ENCODE measurements around the gene GPANK1.
"Not testable (repeated sequence)": the region's sequence is repeated elsewhere in the genome, so short reads cannot be mapped to it uniquely, and the experiment has no call there.

Gene GPANK1

DNA sequence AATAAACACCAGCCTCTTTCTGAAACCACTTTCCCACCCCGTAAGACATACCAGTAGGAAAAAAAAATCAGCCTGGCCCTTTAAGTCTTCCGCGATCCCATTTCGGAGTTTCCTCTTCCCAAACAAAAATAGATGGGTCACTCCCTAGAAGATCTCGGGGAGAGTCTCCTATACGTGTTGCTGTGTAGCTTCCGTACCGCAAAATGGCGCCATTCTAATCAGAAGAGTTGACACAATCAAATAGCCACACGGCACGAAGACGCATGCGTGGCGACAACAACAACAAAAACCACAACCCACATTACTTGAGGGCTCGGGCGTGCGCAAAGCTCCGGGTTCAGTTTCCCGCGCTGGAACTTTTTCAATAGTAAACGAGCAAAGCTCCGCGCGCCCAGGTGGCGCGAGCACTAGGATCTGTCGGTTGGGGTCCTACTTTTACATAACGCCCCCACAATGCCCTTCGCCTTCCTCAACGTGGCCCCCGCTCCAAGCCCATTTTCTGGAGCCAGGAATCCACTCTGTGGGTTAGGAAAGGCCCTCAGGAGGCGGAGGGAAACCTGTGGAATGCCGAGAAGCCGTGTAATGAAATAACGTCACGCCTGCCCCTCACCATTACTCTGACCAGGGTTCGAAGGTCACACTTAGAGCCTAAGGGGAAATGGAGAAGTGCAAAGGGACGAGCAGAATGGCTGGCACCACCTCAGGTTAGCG lies at the start of gene GPANK1:
GPANK1 (minus strand) TSS at position 208 of the 711 bp plus-strand sequence. CDS start 519 bp downstream, outside the sequence.
- peak; percentile 77 for DNase-seq

DNA sequence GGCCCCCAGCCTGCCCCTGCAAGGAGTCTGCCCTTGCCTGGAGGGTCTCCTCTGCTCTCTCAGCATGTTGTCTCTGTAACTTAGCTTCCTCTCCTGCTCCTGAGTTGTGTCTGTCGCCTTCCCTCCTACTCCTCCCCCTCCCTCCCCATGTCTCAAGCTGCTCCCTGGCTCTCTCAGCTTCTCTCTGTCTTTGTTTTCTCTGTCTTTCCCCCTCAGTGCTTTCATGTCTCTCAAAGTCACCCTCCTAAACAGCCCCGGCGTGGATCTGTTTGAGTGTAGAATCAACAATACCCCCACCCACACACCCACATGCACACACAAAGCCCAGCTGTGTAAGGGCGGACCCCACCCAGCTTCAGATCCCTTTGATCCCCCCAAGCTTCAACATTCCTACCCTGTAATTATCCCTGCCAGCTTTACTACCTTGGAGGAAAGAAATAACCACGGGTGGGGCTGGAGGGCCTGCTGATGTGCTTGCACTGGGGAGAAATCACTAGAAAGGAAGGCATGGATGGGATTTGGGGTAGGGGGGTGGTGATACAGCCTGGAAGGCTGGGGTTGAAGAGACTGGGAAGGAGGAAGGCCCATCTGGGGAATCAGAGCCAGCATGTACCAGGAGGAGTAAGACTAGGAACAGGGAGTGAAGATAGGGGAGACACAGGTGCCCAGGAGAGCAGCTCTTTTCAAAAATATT lies 49.3 kb upstream of the GPANK1 start:
- no peak for DNase-seq

DNA sequence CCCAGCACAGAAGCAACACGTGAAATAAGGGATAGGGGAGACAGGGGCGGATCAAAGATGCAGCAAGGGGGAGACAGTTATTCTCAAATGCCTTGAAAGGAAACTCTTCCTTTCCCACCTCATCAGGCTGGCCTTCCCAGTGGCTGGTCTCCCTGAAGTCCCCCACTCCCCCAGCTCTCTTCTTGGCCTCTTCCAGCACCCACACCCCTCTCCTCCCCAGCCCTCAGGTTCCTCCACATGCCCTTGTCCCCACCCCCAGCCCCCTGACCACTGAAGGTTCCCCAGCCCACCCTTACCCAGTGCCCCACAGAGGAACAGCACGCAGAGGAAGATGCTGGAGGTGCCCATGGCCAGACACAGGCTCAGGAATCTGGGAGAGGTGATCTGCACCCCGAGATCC lies 48.7 kb upstream of the GPANK1 start:
- DNase-seq, result no peak

DNA sequence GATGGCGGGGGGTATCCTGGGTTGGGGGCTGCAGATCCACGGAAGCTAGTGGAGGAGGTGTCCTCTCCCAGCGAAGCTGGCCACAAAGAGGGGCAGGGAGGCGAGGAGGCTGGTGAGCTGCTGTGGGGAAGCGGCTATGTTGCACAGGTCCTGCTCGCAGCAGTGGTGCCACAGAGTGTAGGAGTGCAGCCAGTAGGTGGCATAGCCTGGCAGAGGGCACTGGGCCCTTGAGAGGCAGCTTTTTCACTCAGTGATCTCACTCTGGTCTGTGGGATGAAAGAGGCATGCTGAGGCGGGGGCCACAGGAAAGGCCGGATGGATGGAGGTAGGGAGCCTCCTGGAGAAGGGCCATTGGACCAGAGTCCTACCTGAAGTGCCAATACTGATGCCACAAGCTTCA lies 47.5 kb upstream of the GPANK1 start:
- no peak for DNase-seq

DNA sequence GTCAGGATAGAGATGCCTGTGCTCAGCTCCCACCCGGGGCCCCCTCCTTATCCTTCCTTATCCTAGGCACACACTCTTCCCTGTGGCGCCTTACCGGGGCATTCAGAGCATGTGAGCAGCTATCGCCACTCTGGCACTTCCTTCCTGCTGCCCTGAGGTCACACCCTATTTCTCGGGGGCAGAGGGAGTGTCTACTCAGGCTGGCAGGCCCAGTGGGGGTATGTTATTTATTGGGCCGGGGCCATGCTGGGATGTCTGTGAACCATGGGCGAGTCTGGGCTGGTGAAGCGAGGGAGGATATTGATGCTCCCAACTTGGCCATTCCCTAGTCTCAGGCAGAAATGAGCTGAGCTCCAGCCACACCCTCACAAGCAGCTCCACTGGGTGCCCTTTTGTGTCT lies 46.4 kb upstream of the GPANK1 start:
- no peak for DNase-seq

DNA sequence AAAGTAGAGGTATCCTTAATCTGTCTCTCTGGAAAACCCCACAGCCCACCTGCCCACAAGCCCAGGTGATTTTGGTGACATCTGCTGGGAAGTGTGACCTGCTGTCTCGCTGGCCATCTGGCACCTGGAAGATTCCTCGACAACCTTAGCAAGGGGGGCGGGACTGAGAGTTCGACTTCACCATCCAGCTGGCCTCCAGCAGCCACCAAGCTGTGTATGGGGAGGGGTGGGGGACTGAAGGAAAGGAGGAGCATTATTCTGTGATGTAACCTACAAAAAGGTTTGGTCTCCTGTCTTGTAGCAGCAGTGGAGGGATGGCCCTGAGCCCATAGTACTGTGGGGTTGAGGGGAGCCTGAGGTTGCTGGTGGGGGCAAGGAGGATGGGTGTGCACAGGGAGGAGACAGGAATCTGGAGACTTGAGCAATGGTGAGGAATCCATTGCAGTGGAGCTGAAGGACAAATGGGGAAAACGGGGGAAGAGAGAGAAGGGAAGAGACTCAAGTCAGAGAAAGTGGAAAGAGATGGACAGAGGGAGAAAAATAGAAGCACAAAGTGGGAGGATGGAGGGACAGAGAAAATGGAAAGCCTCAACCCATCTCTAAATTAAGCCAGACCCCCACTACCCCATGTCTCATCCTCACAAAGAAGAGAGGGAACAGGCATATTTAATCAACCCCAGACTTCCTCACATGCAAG lies 45.9 kb upstream of the GPANK1 start:
- DNase-seq, result no peak

DNA sequence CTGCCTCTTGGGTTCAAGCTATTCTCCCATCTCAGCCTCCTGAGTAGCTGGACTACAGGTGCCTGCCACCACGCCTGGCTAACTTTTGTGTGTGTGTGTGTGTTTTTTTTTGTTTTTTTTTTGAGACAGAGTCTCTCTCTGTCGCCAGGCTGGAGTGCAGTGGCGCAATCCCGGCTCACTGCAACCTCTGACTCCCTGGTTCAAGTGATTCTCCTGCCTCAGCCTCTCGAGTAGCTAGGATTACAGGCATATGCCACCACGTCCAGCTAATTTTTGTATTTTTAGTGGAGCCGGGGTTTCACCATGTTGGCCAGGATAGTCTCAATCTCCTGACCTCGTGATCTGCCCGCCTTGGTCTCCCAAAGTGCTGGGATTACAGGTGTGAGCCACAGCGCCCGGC lies 44.4 kb upstream of the GPANK1 start:
- DNase-seq, result not testable (repeated sequence)

DNA sequence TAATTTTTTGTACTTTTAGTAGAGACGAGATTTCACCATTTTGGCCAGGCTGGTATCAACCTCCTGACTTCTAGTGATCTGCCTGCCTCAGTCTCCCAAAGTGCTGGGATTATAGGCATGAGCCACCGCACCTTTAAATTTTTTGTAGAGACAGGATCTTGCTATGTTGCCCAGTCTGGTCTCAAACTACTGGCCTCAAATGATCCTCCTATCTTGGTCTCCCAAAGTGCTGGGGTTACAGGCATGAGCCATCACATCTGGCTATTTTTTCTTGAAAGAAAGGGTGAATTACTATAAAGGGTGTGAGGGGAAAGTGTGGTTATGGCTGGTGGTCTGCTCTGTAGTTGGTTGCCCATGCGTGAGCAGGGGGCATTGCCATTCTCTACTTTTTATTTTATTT lies 43.4 kb upstream of the GPANK1 start:
- DNase-seq, result no peak

DNA sequence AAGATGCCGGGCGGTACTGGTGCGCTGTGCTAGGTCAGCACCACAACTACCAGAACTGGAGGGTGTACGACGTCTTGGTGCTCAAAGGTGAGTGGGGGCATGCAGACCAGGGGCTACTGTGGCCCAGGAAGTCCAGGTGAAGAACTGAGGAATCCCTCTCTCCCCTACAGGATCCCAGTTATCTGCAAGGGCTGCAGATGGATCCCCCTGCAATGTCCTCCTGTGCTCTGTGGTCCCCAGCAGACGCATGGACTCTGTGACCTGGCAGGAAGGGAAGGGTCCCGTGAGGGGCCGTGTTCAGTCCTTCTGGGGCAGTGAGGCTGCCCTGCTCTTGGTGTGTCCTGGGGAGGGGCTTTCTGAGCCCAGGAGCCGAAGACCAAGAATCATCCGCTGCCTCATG lies 42.9 kb upstream of the GPANK1 start:
- DNase-seq, result no peak

DNA sequence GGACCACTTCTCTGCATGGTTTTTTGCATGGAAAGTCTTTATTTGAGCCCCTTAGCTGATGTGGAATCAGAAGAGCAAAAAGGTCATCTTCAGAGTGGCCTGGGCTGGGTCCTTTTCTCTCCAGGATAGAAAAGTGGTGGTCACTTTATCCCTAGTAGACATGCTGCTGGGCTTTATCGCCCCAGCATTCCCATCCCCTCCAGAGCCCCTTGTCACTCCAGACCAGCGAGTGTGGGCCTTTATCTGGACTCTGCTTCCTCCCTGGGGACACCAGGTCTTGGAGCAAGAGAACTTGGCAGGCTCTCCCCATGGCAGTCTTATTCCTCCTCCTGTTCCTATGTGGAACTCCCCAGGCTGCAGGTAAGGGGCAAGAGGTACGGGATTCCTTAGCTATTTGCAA lies 41.8 kb upstream of the GPANK1 start, which contains the start of gene LY6G6F:
LY6G6F (plus strand) TSS at position 268 of the 400 bp plus-strand sequence; CDS start at position 309, 41 bp downstream.
- no peak for DNase-seq

DNA sequence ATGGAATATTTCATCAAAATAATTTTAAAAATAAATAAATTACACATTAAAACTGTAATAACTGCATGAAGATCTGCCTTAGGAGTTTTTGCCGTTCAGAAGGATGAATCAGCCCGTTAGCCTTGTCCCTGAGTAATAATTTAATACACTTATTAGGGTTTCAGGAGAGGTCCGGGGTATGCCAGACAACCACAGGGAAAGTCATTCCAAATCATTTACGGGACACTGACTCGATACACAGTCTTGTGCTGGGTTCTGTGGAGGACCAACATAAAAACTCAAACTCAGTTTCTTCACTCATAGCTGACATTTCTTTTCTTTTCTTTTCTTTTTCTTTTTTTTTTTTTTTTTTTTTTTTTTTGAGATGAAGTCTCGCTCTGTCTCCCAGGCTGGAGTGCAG lies 41.1 kb upstream of the GPANK1 start:
- no peak for DNase-seq

DNA sequence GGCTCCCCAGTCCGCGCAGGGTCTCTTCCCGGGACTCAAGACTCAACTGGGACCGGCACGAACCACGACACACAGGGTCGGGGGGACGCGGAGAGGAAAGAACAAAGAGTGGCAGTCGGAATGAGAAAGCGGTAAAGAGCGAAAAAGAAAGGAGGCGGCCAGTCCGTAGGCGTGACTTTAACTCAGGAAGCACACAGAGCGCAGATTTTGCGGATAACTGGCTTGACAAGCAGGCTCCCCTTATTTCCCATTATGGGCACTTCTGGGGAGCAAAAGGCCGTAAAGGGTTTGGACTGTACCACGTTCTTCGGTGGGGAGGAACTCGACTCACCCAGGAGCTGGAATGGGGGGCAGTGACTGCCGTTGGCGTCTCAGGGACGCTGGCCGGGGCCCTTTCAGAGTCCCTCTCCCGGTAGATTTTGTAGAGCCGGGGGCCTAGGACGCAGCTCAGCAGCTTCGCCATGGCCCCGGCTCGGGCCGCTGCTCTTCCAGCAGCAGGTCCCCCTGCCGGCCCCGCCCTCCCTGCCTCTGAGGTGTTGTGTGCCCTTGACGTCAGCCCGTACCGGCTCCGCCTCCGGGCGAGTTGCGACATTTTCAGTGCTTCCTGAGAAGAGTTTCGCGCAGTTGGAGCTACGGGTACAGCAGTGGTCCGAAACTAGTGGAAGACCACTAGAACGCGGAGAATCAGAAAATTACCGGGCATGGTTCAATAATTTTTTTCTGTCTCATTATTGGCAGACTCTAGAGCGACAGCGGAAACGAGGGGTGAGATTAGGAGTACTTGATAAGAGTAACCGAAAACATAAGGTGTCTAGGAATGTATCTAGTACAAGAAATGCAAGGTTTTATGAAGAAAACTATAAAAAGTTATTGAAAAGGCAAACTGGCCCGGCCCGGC lies 38.3 kb upstream of the GPANK1 start, which contains the start of gene ABHD16A:
ABHD16A (minus strand) TSS at position 506 of the 898 bp plus-strand sequence; CDS start at position 463, 43 bp downstream.
- peak; percentile 88 for DNase-seq

DNA sequence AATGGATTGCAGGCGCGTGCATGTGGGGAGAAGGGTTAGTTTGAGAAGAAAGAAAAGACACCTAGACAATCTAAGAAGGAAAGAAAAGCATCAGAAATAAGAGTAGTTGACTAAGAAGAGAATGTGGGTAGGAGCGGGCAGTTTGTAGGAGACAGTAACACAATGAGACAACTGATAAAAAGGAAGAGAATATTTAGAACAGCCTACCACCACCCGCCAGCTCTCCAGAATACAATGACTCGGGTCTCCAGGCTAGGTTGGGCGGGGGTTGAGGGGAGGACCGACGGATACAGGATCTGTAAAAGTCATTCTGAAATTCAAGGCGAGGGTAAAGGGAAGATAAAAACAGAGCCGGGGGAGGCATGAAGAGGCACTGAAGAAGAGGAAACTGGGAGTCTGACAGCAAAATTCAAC lies 37.6 kb upstream of the GPANK1 start:
- DNase-seq, result no peak

DNA sequence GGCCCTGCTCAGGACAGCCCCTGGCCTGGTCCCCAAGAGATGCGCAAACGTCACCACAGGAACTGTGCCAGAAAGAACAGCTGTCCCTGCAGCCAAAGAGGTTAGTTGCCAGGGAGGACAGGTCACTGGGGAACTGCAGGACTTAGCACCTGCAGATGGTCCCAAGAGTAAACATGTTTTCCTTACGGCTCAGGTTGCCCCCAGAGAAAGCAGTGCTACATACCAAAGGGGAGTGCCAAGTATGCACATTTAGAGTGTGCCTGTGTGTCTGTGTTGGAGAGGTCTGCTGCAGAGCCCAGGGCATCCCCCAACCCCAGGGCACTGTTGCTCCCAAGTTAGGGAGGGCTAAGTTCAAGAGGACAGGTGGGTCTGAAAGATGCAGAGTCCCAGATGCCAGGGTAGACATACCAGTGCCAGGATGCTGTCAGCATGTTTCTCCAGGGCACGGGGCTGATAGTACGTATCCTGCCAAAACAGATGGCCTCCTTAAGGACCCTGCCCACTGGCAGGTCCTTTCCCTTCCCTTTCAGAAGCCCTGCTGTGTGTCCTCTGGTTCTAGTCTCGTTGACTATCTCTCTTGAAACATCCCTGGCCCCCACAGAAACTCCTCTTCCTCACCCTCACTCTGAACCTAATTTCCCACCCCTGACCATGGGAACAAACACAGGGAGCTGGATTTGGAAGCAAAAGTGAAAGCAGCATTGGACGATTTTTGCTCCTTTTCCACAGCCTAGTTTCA lies 37.0 kb upstream of the GPANK1 start:
- peak; percentile 12 for DNase-seq

DNA sequence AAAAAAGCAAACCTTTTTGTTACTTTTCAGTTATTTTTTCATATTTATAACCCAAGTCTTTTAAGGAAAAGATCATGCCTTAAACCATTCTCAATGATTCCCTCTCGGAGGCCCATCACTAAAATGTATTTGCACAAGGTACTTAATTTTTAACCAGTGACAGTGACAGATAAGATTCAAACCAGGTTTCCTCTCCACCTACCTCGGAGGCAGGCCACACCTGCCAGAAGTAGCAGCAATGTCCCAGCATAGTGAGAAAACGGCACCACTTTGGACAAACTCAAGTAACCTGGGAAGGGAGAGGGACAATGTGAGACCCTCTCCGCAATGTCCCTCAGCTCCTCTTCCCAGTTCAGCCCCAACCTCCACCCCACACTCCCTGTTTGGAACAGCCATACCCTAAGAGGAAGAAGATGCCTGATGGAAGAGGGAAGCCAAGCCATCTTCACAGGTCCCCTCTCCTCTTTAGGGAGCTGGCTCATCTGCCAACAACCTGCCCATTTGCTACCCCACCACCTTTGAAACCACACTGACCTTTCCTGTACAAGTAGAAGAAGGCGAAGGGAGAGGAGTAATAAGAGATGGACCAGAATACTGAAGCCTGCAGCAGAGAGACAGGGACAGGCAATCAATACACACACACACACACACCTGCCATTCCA lies 36.1 kb upstream of the GPANK1 start:
- DNase-seq, result no peak

DNA sequence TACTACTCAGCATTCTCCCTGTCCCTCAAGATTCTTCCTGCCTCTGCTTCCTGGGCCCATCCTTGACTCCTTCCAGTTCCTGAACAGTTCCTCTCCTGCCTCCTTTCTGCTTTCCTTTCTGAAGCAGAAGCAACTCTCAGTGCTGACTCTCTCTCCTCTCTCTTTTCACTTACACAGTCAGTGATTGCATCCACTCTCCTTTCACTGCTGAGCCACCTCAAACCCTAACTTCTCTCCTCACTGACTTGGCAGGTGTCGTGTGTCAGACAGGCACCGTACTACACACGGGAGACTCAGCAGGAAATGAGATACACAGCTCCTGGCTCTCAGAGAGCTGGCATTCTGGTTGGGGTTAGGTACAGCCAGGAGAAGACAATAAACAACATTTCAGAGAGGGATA lies 32.8 kb upstream of the GPANK1 start:
- DNase-seq, result no peak

DNA sequence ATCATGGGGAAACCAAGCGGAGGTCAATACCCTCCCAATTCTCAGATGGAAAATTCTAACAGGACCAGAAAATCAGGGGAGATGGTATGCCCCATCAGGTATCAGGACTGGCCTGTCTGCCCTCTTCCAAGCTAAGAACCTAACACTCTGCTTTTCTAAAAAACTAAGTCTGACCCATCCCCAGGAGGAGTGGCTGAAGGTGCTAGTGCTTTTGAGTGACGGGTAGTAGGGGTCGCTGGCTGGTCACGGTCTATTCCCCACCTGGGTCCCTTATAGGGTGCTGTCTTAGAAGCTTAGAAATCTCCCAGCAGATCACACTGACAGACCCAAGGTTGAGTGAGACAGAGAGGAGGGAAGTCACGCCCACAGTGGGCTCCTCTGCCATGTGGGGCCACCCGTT lies 28.7 kb upstream of the GPANK1 start:
- DNase-seq, result no peak

DNA sequence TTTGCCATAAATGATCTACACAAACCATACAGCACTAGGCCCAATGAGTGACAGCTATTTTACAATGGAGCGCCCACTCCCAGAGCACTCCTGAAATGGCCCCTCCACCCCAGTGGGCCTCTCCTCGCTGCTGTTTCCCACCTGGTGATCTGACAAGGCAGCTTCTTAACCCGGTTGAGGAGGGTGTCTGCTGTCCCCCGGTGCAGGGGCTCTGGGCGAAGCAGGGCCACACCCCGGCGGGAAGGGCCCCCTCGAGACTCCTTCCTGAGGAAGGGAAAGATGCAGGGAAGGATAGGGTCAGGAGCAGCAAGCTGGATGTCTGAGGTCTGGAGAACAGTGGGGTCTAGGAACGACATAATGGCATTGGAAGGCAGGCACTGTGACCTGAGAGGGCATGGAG lies 28.1 kb upstream of the GPANK1 start:
- no peak for DNase-seq

DNA sequence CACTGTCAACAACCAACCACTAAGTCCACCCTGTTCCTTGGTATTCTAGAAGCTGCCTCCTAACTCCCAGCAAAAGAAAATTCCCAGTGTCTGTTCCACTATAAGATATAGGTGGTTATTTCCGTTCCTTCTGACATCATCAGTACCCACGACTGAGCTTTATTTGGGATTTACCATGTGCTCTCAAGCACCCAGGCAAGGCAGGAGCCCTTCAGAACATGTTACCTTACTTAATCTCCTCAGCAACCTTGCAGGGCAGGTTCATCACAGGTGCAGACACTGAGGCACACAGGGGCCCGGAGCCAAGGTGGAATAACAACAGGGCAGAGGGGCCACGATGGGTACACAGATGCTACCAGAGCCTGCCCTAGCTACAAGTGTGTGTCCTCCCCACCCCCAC lies 27.6 kb upstream of the GPANK1 start:
- DNase-seq, result no peak

DNA sequence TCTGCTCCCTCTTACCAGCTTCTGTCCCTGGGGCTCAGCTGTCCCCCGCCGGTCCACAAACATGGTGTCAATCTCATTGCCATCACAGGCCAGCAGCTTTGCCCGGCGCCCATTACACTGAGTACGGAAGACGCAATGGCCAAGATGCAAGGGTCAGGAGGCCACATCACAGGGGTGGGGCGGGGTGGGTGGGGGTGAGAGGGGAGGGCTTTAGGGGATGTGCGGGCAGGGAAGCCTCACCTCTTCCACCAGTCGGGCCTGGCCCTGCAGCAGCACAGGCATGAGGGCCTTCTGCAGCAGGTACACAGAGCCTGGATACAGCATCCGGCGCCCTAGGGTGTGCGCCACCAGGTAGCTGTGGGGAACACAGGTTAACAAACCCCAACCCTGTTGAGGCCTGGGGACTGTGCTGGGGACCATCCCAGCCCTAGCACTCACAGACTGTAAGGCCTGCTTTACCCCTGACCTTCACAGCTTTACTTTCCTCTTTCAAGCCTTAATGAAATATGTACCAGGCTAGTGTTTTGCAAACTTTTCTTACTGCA lies 26.8 kb upstream of the GPANK1 start:
- DNase-seq, result no peak

DNA sequence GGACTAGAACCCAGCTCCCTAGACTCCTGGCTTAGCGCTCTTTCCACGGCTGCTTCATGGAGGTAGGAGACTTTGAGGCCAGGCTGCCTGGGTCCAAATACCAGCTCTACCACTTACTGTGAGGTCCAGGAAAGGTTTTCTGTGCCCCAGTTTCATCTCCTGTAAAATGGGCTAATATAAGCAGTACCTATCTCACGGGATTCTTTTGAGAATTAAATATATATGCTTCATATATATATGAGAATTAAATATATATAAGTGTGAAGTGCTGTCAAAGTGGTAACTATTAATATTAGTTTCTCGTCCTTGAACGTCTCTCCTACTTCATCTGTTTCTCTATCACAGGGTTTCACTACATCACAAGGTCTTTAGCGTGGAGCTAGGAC lies 26.3 kb upstream of the GPANK1 start:
- DNase-seq, result no peak

Measured in NCI-H1092 (cell line).